Measurements from ENCODE around the gene BID.

The BID gene

GRCh38 chr22:17695986-17696385 lies 78.3 kb downstream of the BID start:
- intact Hi-C loops (cut with DNase I): no loop called here
- no peak for DNase-seq

GRCh38 chr22:17694752-17695151 lies 79.5 kb downstream of the BID start:
- no peak for DNase-seq
- intact Hi-C loops (cut with DNase I): no loop called here

- no peak for DNase-seq
- intact Hi-C loops (cut with DNase I): no loop called here
Observed at GRCh38 chr22:17694193-17694592, 80.1 kb downstream of the BID start.

- intact Hi-C loops (cut with DNase I): no loop called here
- no peak for DNase-seq
Observed at GRCh38 chr22:17692841-17693240, 81.4 kb downstream of the BID start.

GRCh38 chr22:17684245-17684644 lies 90.0 kb downstream of the BID start:
- intact Hi-C loops (cut with DNase I): no loop called here

More at GRCh38 chr22:17684245-17684644, 90.0 kb downstream of the BID start:
- no peak for DNase-seq

Data from head of caudate nucleus (tissue), 42 donors.